ENCODE measurements around the gene DGKA. TPM values are rescaled to one million over a fixed set of nuclear protein-coding genes. Genes with fewer than 3 reads are reported as not detected.
"Not testable (repeated sequence)": the region's sequence is repeated elsewhere in the genome, so short reads cannot be mapped to it uniquely, and the experiment has no call there.

The DGKA gene
- polyA plus RNA-seq, 3 donors = 17.7 to 26.1 (median 17.7) TPM

DNA sequence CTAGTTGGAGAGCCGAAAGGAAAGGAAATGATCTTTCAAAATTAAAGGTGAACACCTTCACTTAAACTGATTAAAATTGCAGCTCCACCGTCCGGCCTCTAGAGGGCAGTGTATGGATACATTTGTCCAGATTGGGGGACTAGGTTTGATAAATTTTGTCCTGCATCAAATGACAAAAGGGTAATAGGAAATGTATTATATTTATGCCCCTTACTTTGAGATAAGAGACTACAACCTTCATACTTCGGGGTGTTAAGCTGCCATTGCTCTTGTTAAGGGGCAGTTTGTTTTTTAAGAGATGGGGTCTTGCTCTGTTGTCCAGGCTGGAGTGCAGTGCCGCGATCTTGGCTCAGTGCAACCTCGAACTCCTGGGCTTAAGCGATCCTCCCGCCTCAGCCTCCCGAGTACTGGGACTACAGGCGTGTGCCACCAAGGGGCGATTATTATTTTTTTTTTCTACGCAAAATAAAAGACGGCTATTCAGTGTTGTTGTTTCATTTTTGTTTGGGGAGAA, 65.3 kb downstream of the DGKA start:
- DNase-seq = peak; percentile 71

GRCh38 chr12:55996715-55997534, 66.0 kb downstream of the DGKA start, which contains the start of gene SUOX:
Gene SUOX (plus strand): TSS chr12:55997276. CDS start chr12:56002222, 4,946 bp downstream.
- DNase-seq = peak; percentile 98

DNA sequence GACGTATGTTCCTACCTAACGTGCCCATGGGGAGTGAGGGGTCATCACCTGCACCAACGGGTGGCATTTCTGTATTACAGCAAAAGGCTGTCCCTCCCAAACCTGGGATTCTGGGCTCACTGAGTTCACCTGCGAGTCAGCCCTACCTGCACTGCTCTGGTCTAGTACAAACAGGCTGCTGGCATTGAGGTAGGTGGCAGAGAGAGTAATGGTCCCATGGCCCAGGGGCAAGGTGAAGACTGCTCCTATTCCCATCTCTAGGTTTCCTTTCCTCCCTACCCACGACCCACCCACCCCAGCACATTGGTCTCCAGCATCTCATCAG, 66.5 kb downstream of the DGKA start:
- no peak for DNase-seq

DNA sequence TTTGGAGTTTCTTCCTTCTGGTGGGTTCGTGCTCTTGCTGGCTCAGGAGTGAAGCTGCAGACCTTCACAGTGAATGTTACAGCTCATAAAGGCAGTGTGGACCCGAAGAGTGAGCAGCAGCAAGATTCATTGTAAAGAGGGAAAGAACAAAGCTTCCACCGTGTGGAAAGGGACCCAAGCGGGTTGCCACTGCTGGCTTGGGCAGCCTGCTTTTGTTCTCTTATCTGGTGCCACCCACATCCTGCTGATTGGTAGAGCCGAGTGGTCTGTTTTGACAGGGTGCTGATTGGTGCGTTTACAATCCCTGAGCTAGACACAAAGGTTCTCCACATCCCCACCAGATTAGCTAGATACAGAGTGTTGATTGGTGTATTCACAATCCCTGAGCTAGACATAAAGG, 68.6 kb downstream of the DGKA start:
- DNase-seq = not testable (repeated sequence)

GRCh38 chr12:55999999-56000540, 69.1 kb downstream of the DGKA start:
- not testable (repeated sequence) for DNase-seq

GRCh38 chr12:56001487-56002100, 70.6 kb downstream of the DGKA start:
- DNase-seq = no peak

GRCh38 chr12:56003376-56003775, 72.4 kb downstream of the DGKA start:
- DNase-seq = not testable (repeated sequence)

Other genes starting within 250 kb of the DGKA start
- 10 to 100 TPM; 38.2 to 43.3 (median 38.9) TPM for gene ITGA7, start 223.3 kb upstream of the DGKA start, polyA plus RNA-seq (ENCODE audit: insufficient read length in 3 of 3)
- gene BLOC1S1, start 215.1 kb upstream of the DGKA start, polyA plus RNA-seq (ENCODE audit: insufficient read length in 3 of 3) = 100 to 1,000 TPM; 114 to 141 (median 120) TPM
- 10 to 100 TPM; 22.2 to 41.6 (median 41.4) TPM for gene RDH5, start 210.8 kb upstream of the DGKA start, polyA plus RNA-seq (ENCODE audit: insufficient read length in 3 of 3)
- 100 to 1,000 TPM; 637 to 739 (median 680) TPM for gene CD63, start 202.2 kb upstream of the DGKA start, polyA plus RNA-seq (ENCODE audit: insufficient read length in 3 of 3)
- 10 to 100 TPM; 21.3 to 24.6 (median 23.9) TPM for gene GDF11, start 188.0 kb upstream of the DGKA start, polyA plus RNA-seq (ENCODE audit: insufficient read length in 3 of 3)
- gene SARNP, start 113.4 kb upstream of the DGKA start, polyA plus RNA-seq (ENCODE audit: insufficient read length in 3 of 3) = 100 to 1,000 TPM; 105 to 132 (median 112) TPM
- 10 to 100 TPM; 30.2 to 36.3 (median 34.8) TPM for gene ORMDL2, start 113.1 kb upstream of the DGKA start, polyA plus RNA-seq (ENCODE audit: insufficient read length in 3 of 3)
- 10 to 100 TPM; 44.8 to 46.9 (median 45.3) TPM for gene DNAJC14, start 101.6 kb upstream of the DGKA start, polyA plus RNA-seq (ENCODE audit: insufficient read length in 3 of 3)
- gene MMP19, start 88.2 kb upstream of the DGKA start, polyA plus RNA-seq (ENCODE audit: insufficient read length in 3 of 3) = 1 to 10 TPM in 1 of 3 donors, under 1 TPM in 2; 0.61 to 1.2 (median 0.77) TPM
- 10 to 100 TPM; 33.2 to 41.1 (median 36.7) TPM for gene PYM1, start 3.3 kb upstream of the DGKA start, polyA plus RNA-seq (ENCODE audit: insufficient read length in 3 of 3)
- 1 to 10 TPM; 3.3 to 5.2 (median 3.6) TPM for gene PMEL, start 34.9 kb downstream of the DGKA start, polyA plus RNA-seq (ENCODE audit: insufficient read length in 3 of 3)
- gene CDK2, start 35.7 kb downstream of the DGKA start, polyA plus RNA-seq (ENCODE audit: insufficient read length in 3 of 3) = 10 to 100 TPM; 60.6 to 74.6 (median 61.6) TPM
- gene RAB5B, start 42.9 kb downstream of the DGKA start, polyA plus RNA-seq (ENCODE audit: insufficient read length in 3 of 3) = 100 to 1,000 TPM; 149 to 175 (median 158) TPM
- 10 to 100 TPM; 49.5 to 56.8 (median 53.3) TPM for gene SUOX, start 66.1 kb downstream of the DGKA start, polyA plus RNA-seq (ENCODE audit: insufficient read length in 3 of 3)
- gene IKZF4, start 89.9 kb downstream of the DGKA start, polyA plus RNA-seq (ENCODE audit: insufficient read length in 3 of 3) = 10 to 100 TPM; 15.8 to 23.6 (median 20.1) TPM
- 100 to 1,000 TPM; 366 to 522 (median 513) TPM for gene RPS26, start 110.8 kb downstream of the DGKA start, polyA plus RNA-seq (ENCODE audit: insufficient read length in 3 of 3)
- 100 to 1,000 TPM in 2 of 3 donors, 10 to 100 TPM in 1; 70.3 to 125 (median 113) TPM for gene ERBB3, start 149.0 kb downstream of the DGKA start, polyA plus RNA-seq (ENCODE audit: insufficient read length in 3 of 3)
- gene PA2G4, start 173.4 kb downstream of the DGKA start, polyA plus RNA-seq (ENCODE audit: insufficient read length in 3 of 3) = 100 to 1,000 TPM; 140 to 173 (median 148) TPM
- 1,000 to 10,000 TPM; 4,623 to 5,799 (median 4,745) TPM for gene RPL41, start 185.5 kb downstream of the DGKA start, polyA plus RNA-seq (ENCODE audit: insufficient read length in 3 of 3)
- gene ZC3H10, start 187.1 kb downstream of the DGKA start, polyA plus RNA-seq (ENCODE audit: insufficient read length in 3 of 3) = 1 to 10 TPM; 6.1 to 7.4 (median 6.9) TPM
- 10 to 100 TPM; 79.5 to 86.3 (median 81.9) TPM for gene ESYT1, start 197.1 kb downstream of the DGKA start, polyA plus RNA-seq (ENCODE audit: insufficient read length in 3 of 3)
- gene MYL6B, start 221.4 kb downstream of the DGKA start, polyA plus RNA-seq (ENCODE audit: insufficient read length in 3 of 3) = 100 to 1,000 TPM; 158 to 186 (median 174) TPM
- gene MYL6, start 227.2 kb downstream of the DGKA start, polyA plus RNA-seq (ENCODE audit: insufficient read length in 3 of 3) = 1,000 to 10,000 TPM; 1,644 to 2,112 (median 1,781) TPM

Data from renal pelvis (tissue), 4 donors.